ENCODE data around the gene VPS37B. TPM values are rescaled to one million over a fixed set of nuclear protein-coding genes. Genes with fewer than 3 reads are reported as not detected.

The VPS37B gene
- total RNA-seq, 4 donors from 2014 or later, result 35.6 to 66.1 (median 63.5) TPM

DNA sequence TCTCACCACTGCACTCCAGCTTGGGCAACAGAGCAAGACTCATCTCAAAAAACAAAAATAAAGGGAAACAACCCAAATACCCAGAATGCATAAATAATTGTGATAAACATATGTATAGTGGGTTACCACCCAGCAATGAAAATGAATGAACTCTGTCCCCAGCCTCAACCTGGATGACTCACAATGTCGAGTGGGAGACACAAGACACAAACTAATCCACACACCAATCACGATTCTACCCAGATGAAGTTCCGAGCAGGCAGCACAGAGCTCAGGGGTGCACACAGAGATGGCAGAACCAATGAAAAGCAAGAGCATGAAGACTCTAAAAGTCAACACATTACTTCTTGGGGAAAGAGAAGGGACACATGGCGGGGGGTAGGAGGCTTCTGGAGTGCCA is 43.2 kb upstream of the VPS37B start:
- H3K4me1 ChIP-seq, result peaks cover 0 to 4% of the 10 kb centered on the region in 2 donors
- no peak for DNase-seq
- no peaks in the 10 kb centered on the region for H3K27me3 ChIP-seq
- H3K36me3 ChIP-seq, result no peaks in the 10 kb centered on the region
- no peak overlapping the region for H3K27ac ChIP-seq
- no peak overlapping the region for H3K4me3 ChIP-seq (replicated peaks in 1 of 3)
- no peak for TF ChIP-seq POLR2A (IDR thresholded peaks at IDR 0.05)
- TF ChIP-seq CTCF (IDR thresholded peaks at IDR 0.05), result no peak
- intact Hi-C loops (cut with DNase I), result no loop called here
- no peaks in the 10 kb centered on the region for H3K9me3 ChIP-seq
- 88 to 89% methylated on average over 4 of the region's 4 CpGs for WGBS, 2 donors

- Histone ChIP-seq H3K4me3 (replicated peaks in 1 of 3) (no peak overlapping the region), H3K4me1 (no peaks in the 10 kb centered on the region), H3K36me3 (no peaks in the 10 kb centered on the region), H3K27ac (no peak overlapping the region), H3K27me3 (no peaks in the 10 kb centered on the region), H3K9me3 (no peaks in the 10 kb centered on the region)
- 90 to 91% methylated on average over 3 of the region's 3 CpGs for WGBS, 2 donors
- DNase-seq, result no peak
- TF ChIP-seq CTCF (IDR thresholded peaks at IDR 0.05), result no peak
- TF ChIP-seq POLR2A (IDR thresholded peaks at IDR 0.05), result no peak
- intact Hi-C loops (cut with DNase I), result no loop called here
Measured at GRCh38 chr12:122937622-122938091, 41.7 kb upstream of the VPS37B start.

DNA sequence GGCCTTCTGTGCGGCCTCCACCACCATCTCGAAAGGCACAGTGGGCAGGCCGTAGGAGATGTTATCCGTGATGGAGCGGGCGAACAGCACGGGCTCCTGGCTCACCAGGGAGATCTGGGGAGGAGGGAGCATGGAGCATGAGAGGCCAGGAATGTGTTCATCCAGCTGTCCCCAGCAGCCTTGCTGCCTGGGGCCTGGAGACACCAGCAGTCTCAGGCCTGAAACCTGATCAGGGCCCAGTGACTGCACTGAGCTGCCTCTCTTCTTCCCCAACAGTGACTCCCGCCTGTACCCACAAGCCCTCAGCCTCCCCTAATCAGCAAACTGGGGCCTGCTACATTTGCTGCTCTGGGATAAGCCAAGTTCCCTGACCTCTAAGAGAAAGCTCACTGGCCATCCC is 39.4 kb upstream of the VPS37B start:
- no peak for DNase-seq
- intact Hi-C loops (cut with DNase I), result no loop called here
- no peak overlapping the region for H3K4me3 ChIP-seq (replicated peaks in 1 of 3)
- no peak for TF ChIP-seq POLR2A (IDR thresholded peaks at IDR 0.05)
- no peak for TF ChIP-seq CTCF (IDR thresholded peaks at IDR 0.05)
- WGBS, 2 donors, result 92% methylated on average over 7 to 8 of the region's 8 CpGs
- H3K4me1 ChIP-seq, result no peaks in the 10 kb centered on the region
- no peaks in the 10 kb centered on the region for H3K27me3 ChIP-seq
- no peaks in the 10 kb centered on the region for H3K36me3 ChIP-seq
- H3K27ac ChIP-seq, result no peak overlapping the region
- no peaks in the 10 kb centered on the region for H3K9me3 ChIP-seq

DNA sequence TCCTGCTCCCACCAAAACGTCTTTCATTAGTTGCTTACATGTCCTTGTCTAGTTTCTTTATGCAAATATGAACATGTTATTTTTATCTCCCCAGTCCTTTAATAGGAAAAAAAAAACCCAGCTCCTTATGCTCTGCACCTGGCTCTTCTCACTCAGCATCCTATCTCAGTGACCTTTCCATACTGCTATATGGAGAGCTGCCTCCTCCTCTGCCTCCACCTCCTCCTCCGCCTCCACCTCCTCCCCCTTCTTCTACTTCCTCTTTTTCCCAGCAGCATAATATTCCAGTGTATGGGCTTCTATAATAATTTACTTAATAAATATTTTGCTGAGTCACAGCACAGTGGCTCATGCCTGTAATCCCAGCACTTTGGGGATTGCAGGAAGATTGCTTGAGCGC is 38.8 kb upstream of the VPS37B start:
- no peak overlapping the region for H3K4me3 ChIP-seq (replicated peaks in 1 of 3)
- H3K36me3 ChIP-seq, result no peaks in the 10 kb centered on the region
- TF ChIP-seq CTCF (IDR thresholded peaks at IDR 0.05), result no peak
- TF ChIP-seq POLR2A (IDR thresholded peaks at IDR 0.05), result no peak
- no peaks in the 10 kb centered on the region for H3K9me3 ChIP-seq
- H3K4me1 ChIP-seq, result no peaks in the 10 kb centered on the region
- intact Hi-C loops (cut with DNase I), result no loop called here
- DNase-seq, result no peak
- H3K27me3 ChIP-seq, result no peaks in the 10 kb centered on the region
- WGBS, 2 donors, result 83% methylated on average over 3 of the region's 3 CpGs
- no peak overlapping the region for H3K27ac ChIP-seq

GRCh38 chr12:122932207-122932606 is 36.3 kb upstream of the VPS37B start:
- H3K27me3 ChIP-seq, result no peaks in the 10 kb centered on the region
- DNase-seq, result no peak
- H3K9me3 ChIP-seq, result no peaks in the 10 kb centered on the region
- no peaks in the 10 kb centered on the region for H3K36me3 ChIP-seq
- no peaks in the 10 kb centered on the region for H3K4me1 ChIP-seq
- no peak overlapping the region for H3K27ac ChIP-seq
- no peak for TF ChIP-seq CTCF (IDR thresholded peaks at IDR 0.05)
- no peak for TF ChIP-seq POLR2A (IDR thresholded peaks at IDR 0.05)
- 94 to 98% methylated on average over 7 to 8 of the region's 8 CpGs for WGBS, 2 donors
- intact Hi-C loops (cut with DNase I), result no loop called here
- H3K4me3 ChIP-seq (replicated peaks in 1 of 3), result no peak overlapping the region
